PC-9 (cell line): ENCODE results near the gene CCDC137. TPM values are rescaled to one million over a fixed set of nuclear protein-coding genes. Genes with fewer than 3 reads are reported as not detected.

Experiments used
- BruUV-seq: library from RNA; stranded (reverse); fragments of 400-500 nt; replicated peaks from 2 replicates; lab custom pipeline; 2021; lab: Mats Ljungman, UMichigan
- CTCF ChIA-PET: fragments of 300-600 bp; sonication (Branson Sonifier 250); formaldehyde crosslinking; loops from one replicate; lab custom pipeline; 2022; ENCODE audit warnings: antibody characterized with exemption; lab: Charles Lee
- POLR2A ChIA-PET: fragments of 300-600 bp; sonication (Branson Sonifier 250); formaldehyde crosslinking; loops from one replicate; lab custom pipeline; 2022; ENCODE audit warnings: antibody characterized with exemption; ENCODE audit not compliant: unreplicated experiment; lab: Charles Lee
- DNase-seq, 2 experiments: peaks; one replicate each; pipeline versions ENCODE4 v3.0.0 to v3.0.0-alpha.2; 2015 to 2022; ENCODE audit warnings: mixed read lengths in 1 of 2
- H2AFZ ChIP-seq: fragments of 200-600 bp; sonication (generic); 2 replicates; pipeline ENCODE4 v1.8.1; 2017; ENCODE audit warnings: antibody characterized with exemption
- H3F3A ChIP-seq: fragments of 200-600 bp; sonication (generic); 2 replicates; pipeline ENCODE4 v1.8.1; 2017; ENCODE audit warnings: antibody characterized with exemption, mild to moderate bottlenecking, low read depth; ENCODE audit not compliant: insufficient read depth
- H3K27ac ChIP-seq: fragments of 200-600 bp; sonication (generic); 2 replicates; pipeline ENCODE4 v1.6.1; 2016; ENCODE audit warnings: mixed run types
- H3K27me3 ChIP-seq: fragments of 200-600 bp; sonication (generic); 2 replicates; pipeline ENCODE4 v1.6.1; 2016; ENCODE audit warnings: low read depth, mixed run types; ENCODE audit not compliant: insufficient read depth
- H3K36me3 ChIP-seq: fragments of 200-600 bp; sonication (generic); 2 replicates; pipeline ENCODE4 v1.6.1; 2016; ENCODE audit warnings: low read depth, mixed run types
- H3K4me1 ChIP-seq: fragments of 200-600 bp; sonication (generic); replicated peaks from 2 replicates; pipeline ENCODE4 v1.6.1; 2016; ENCODE audit warnings: mixed run types; ENCODE audit not compliant: insufficient read depth
- H3K4me2 ChIP-seq: fragments of 200-600 bp; sonication (generic); 2 replicates; pipeline ENCODE4 v1.6.1; 2017; ENCODE audit warnings: mixed run types
- H3K4me3 ChIP-seq: fragments of 200-600 bp; sonication (generic); 2 replicates; pipeline ENCODE4 v1.6.1; 2016; ENCODE audit warnings: mixed run types
- H3K79me2 ChIP-seq: fragments of 200-600 bp; sonication (generic); 2 replicates; pipeline ENCODE4 v1.6.1; 2017; ENCODE audit warnings: low read depth, mixed run types
- H3K9me2 ChIP-seq: fragments of 200-600 bp; sonication (generic); 2 replicates; pipeline ENCODE4 v1.8.1; 2017; ENCODE audit warnings: mild to moderate bottlenecking; ENCODE audit not compliant: insufficient read depth
- H3K9me3 ChIP-seq: fragments of 200-600 bp; sonication (generic); 2 replicates; pipeline ENCODE4 v1.8.1; 2016; ENCODE audit warnings: low read depth; ENCODE audit not compliant: insufficient read depth
- H4K20me1 ChIP-seq: fragments of 200-600 bp; sonication (generic); 2 replicates; pipeline ENCODE4 v1.8.1; 2017; ENCODE audit not compliant: insufficient read depth
- CTCF ChIP-seq: fragments of 200-600 bp; sonication (generic); conservative IDR thresholded peaks from 2 replicates; pipeline ENCODE4 v1.6.1; 2017; ENCODE audit warnings: mixed run types, antibody characterized with exemption, mild to moderate bottlenecking, moderate library complexity
- EZH2 ChIP-seq: fragments of 200-600 bp; sonication (generic); IDR thresholded peaks from 2 replicates; pipeline ENCODE4 v1.8.0; 2017; ENCODE audit warnings: antibody characterized with exemption, low read depth
- intact Hi-C: fragments of 100-400 bp; cut with micrococcal nuclease; formaldehyde crosslinking; loops from one replicate; pipeline ENCODE4 v1.10.0; 2022; ENCODE audit not compliant: unreplicated experiment
- total RNA-seq: library from RNA; stranded (reverse); gene quantifications from 2 replicates; pipeline ENCODE4 v1.2.3, GENCODE V29; 2021

CCDC137 gene
- total RNA-seq, 1 experiment from 2014 or later: 29.3 TPM

- TF ChIP-seq CTCF: no peak
- no peak for TF ChIP-seq EZH2
- H3K9me2 ChIP-seq: no peaks in the 10 kb centered on the region
- H3K9me3 ChIP-seq: no peaks in the 10 kb centered on the region
- H3K4me2 ChIP-seq: no peak overlapping the region
- no peaks in the 10 kb centered on the region for H4K20me1 ChIP-seq
- H2AFZ ChIP-seq: no peak overlapping the region
- intact Hi-C loops: no loop called here
- H3F3A ChIP-seq: peaks cover 31% of the 10 kb centered on the region
- ChIA-PET CTCF (no interaction called here), POLR2A (no interaction called here)
- H3K4me1 ChIP-seq: peaks cover 12% of the 10 kb centered on the region
- H3K36me3 ChIP-seq: no peaks in the 10 kb centered on the region
- BruUV-seq: no TSS peak
- no peak for DNase-seq
- peaks cover 45% of the 10 kb centered on the region for H3K79me2 ChIP-seq
- H3K4me3 ChIP-seq: no peak overlapping the region
- H3K27ac ChIP-seq: no peak overlapping the region
- H3K27me3 ChIP-seq: no peaks in the 10 kb centered on the region
These were observed 39.1 kb downstream of the CCDC137 start for GRCh38 chr17:81705518-81706231.

GRCh38 chr17:81706232-81706611 lies 39.7 kb downstream of the CCDC137 start:
- H3K9me3 ChIP-seq: no peaks in the 10 kb centered on the region
- ChIA-PET POLR2A (no interaction called here), CTCF (no interaction called here)
- no peak overlapping the region for H3K4me3 ChIP-seq
- no peaks in the 10 kb centered on the region for H3K27me3 ChIP-seq
- DNase-seq: no peak
- H3K4me1 ChIP-seq: peaks cover 16% of the 10 kb centered on the region
- no peaks in the 10 kb centered on the region for H3K36me3 ChIP-seq
- no peaks in the 10 kb centered on the region for H4K20me1 ChIP-seq
- BruUV-seq: no TSS peak
- no peak overlapping the region for H3K4me2 ChIP-seq
- intact Hi-C loops: no loop called here
- H2AFZ ChIP-seq: no peak overlapping the region
- no peak overlapping the region for H3K27ac ChIP-seq
- no peaks in the 10 kb centered on the region for H3K9me2 ChIP-seq
- peaks cover 37% of the 10 kb centered on the region for H3F3A ChIP-seq
- TF ChIP-seq EZH2: no peak
- TF ChIP-seq CTCF: no peak
- peaks cover 40% of the 10 kb centered on the region for H3K79me2 ChIP-seq

DNA sequence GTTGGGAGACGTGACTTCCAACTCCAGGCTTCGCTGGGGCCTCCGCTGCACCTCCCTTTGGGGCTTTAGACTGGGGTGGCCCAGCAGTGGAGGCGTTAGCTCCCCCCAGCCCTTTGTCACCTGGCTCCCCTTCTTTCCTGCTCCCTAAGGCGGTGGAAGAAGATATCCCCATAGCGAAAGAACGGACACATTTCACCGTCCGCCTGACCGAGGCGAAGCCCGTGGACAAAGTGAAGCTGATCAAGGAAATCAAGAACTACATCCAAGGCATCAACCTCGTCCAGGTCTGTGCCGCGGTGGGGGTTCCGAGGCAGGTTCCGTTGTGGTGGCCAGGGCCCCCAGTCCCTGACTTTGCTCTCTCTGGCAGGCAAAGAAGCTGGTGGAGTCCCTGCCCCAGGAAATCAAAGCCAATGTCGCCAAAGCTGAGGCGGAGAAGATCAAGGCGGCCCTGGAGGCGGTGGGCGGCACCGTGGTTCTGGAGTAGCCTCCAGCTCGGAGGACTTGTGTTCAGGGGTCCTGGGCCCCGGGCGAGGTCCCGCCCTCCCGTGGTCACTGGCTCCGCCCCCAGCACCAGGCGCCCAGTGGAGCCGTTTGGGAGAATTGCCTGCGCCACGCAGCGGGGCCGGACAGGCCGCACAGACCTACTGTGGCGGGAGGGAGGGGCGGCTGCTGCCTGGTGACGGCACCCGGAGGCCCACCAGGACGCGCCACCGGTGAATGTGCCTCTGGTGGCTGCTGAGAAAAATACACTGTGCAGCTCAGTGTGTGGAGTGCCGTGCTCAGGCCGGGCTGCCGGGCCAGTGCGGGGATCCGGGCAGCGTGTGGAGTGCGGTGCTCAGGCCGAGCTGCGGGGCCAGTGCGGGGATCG lies 40.5 kb downstream of the CCDC137 start:
- Histone ChIP-seq H2AFZ (no peak overlapping the region), H3K27ac (no peak overlapping the region), H3K4me2 (no peak overlapping the region), H3K9me2 (no peaks in the 10 kb centered on the region), H3K27me3 (no peaks in the 10 kb centered on the region), H3K36me3 (no peaks in the 10 kb centered on the region), H3K4me1 (peaks cover 14% of the 10 kb centered on the region), H4K20me1 (no peaks in the 10 kb centered on the region), H3K9me3 (no peaks in the 10 kb centered on the region), H3K4me3 (no peak overlapping the region), H3K79me2 (peaks cover 32% of the 10 kb centered on the region), H3F3A (peaks cover 35% of the 10 kb centered on the region)
- CTCF ChIA-PET: interaction anchor here (0.6 kb wide), 1 partner anchor 30 kb away, joined by 4 read pairs; no protein-coding TSS in a partner anchor
- intact Hi-C loops: no loop called here
- TF ChIP-seq CTCF: no peak
- TF ChIP-seq EZH2: no peak
- POLR2A ChIA-PET: no interaction called here
- DNase-seq: no peak
- no TSS peak for BruUV-seq
